HG03442 (cell line): Measurements from ENCODE around the gene NSF.
"Not testable (repeated sequence)": the region's sequence is repeated elsewhere in the genome, so short reads cannot be mapped to it uniquely, and the experiment has no call there.

Experiments
- ATAC-seq: cut with Tn5 transposase; IDR thresholded peaks from one replicate; pipeline ENCODE4 v1.9.1; 2021; ENCODE audit warnings: mild to moderate bottlenecking, moderate library complexity; ENCODE audit not compliant: unreplicated experiment

Gene NSF

DNA sequence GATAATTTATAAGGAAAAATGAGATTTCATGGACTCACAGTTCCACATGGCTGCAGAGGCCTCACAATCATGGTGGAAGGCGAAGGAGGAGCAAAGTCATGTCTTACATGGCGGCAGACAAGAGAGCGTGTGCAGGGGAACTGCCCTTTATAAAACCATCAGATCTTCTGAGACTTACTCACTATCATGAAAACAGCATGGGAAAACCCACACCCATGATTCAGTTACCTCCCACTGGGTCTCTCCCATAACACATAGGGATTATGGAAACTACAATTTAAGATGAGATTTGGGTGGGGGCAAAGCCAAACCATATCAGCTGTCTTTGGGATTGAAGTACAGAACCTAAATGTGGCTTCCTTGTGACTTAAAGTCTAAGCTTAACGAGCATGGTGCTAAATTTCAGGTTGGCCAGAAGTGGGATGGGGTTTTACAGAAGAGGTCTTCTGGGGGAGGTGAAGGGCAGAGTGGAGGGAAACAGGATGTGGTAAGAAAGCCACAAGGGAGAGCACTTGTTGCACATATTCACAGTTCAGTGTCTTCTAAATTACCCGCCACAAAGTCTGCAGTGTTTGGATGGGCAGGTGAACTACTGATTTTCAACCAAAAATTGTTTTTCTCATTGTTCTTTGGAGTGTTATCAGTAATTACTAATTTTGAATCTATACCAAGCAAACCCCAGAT lies 38.4 kb downstream of the NSF start:
- ATAC-seq, result not testable (repeated sequence)

DNA sequence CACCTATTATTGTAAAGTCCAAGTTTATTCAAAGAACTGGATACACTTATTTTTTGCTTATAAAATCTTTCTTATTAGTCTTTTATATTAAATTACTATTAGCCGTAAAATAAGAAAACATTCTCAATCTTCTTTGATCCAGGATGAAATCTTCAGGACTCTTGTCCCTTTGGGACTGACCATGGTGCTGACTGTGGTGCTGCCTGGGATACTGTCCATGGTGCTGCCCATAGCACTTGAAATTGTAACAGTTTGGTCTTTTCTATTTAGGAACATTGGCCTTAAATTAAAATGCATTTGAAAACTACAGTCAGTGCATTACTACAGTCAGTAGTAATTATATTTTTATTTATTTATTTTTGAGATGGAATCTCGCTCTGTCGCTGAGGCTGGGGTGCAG lies 41.7 kb downstream of the NSF start:
- not testable (repeated sequence) for ATAC-seq

DNA sequence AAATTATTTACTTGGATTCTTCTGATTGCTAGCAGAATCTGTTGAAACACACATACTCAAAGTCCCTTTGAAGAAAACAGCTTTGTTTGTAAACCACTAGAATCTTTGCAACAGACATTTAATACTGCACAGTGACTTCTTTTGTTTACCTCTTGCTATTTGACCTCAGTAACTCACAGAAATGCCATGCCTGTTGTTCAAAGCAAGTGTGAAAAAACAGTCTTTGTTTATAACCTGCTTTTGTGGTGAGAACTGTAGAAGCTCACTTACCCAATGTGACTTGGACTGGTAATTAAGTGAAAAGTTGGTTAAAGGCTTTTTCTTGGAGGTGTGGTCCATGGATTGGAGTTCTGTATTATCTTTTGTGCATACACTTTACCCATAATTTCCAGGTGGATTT lies 44.4 kb downstream of the NSF start:
- not testable (repeated sequence) for ATAC-seq

DNA sequence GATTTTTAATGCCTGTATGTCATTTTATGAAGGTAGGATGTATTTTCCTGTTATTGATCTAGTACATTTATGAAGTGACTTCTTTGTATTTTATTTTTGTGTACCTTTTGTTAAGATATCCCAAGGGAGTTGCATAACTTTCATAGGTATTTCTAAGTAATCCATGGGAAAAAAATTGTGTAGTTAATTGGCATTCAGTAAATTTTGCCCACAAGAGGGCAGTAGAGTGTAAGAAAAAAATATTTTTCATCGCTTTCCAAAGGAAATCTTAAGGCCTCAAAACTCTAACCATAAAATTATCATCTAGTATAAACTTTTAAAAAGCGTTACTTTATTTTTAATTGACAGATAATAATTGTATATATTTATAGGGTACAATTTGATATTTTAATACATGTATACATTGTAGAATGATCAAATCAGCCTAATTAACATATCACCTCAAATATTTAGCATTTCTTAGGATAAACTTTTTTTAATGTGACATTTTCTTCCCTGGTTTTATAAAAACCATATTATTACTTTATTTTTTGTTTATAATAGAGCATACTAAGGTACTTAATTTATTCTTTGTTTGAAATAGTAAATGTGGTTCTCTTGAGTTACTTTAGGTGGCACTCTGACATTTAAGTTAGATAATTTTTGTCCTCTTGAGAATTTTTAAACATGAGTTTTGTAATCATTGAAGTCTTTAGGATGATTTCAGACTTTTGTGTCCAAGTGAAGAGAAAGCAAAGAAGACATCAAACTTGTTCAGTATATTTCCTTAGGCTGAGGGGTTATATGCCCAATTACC lies 51.6 kb downstream of the NSF start:
- ATAC-seq, result not testable (repeated sequence)

GRCh38 chr17:46647251-46647650 lies 56.8 kb downstream of the NSF start:
- ATAC-seq, result not testable (repeated sequence)

- ATAC-seq, result not testable (repeated sequence)
Measured at GRCh38 chr17:46647688-46648278, 57.3 kb downstream of the NSF start.

- ATAC-seq, result not testable (repeated sequence)
Measured at GRCh38 chr17:46649246-46649645, 58.8 kb downstream of the NSF start.

GRCh38 chr17:46652024-46652643 lies 61.7 kb downstream of the NSF start:
- not testable (repeated sequence) for ATAC-seq

DNA sequence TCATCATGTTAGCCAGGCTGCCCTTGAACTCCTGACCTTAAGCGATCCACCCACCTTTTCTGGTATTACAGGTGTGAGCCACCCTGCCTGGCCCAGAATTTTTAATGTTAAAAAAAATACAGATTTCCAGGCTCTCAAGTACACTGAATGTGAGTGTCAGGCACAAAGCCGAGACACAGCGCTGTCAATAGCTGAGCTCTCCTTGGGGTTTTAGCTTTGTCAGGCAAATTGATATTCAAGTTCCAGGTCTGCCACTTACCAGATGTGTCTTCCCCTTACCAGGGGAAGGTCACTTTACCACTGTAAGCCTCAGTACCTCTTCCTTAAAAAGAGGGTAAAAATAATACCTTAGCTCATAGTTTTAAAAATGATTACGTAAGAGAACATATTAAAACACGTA lies 67.8 kb downstream of the NSF start:
- ATAC-seq, result not testable (repeated sequence)

DNA sequence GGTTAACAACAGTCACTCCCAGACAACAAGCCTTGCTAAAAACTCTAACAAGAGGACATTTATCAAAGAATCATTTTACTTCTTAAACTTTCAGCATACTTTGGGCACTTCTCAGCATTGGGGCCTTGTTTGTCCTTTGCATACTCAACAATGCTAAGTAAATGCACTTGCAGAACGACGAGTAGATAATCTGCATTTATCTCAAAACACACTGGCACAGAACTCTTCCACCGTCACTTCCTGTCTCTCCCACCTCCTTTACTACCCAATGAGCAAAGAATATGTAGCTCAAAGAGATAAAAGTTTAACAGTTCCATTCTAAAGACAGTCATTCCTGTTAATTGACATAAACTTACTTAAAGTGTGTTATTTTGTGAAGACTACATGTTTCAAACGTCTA lies 69.2 kb downstream of the NSF start:
- ATAC-seq, result not testable (repeated sequence)

GRCh38 chr17:46663123-46663522 lies 72.7 kb downstream of the NSF start:
- not testable (repeated sequence) for ATAC-seq

DNA sequence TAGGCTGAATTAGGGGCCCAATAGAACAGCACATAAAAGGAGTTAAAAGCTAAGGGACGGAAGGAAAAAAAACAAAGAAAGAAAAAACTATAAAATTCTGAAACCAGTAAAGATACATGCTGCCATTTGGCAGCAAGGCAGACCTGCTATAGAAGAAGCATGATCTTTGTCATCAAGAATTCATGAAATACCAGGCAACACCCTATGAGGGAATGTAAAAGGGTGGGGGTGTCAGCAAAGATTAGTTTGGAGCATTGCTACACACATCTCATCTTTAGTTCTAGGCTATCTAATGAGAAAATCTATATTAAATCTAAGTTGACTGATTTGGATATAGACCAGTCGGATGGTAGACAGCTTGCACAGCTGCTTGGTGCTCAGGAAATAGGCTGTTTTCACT lies 73.1 kb downstream of the NSF start:
- ATAC-seq, result not testable (repeated sequence)

DNA sequence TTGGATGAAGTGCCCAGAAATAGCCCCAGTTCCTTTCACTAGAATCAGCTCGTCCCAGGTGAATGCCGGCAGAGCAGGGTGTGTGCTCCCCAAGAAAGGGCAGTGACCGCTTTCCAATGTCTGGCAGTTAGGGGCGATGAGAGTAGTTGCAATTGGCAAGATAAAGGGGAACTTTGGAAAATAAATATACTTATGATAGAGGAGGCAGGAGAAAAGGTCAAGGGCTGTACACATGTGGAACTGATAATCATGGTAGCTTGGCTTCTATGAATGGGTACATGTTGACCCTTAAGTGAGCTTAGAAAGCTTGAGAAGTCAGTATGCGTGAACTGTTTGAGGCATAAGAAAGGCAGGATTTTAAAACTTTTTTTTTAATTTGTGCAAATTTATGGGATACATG lies 75.5 kb downstream of the NSF start:
- ATAC-seq, result not testable (repeated sequence)

DNA sequence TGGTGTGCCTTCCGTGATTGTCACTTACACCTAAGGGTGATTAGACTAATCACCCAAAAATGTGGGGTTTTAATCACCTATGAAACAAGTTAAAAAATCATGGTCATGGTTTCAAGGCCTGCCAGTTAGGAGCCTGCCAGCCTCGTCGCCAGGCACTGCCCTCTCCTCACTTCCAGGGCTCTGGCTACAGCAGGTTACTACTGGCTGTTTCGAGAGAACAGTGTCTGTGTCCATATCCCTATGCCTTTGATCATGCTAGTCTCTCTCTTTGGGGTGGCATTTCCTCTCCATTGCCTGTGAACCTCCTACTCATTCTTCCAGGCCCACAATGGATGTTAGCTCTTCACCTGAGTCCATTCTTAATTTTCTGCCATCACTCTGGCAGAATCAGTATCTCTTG lies 80.3 kb downstream of the NSF start:
- not testable (repeated sequence) for ATAC-seq

DNA sequence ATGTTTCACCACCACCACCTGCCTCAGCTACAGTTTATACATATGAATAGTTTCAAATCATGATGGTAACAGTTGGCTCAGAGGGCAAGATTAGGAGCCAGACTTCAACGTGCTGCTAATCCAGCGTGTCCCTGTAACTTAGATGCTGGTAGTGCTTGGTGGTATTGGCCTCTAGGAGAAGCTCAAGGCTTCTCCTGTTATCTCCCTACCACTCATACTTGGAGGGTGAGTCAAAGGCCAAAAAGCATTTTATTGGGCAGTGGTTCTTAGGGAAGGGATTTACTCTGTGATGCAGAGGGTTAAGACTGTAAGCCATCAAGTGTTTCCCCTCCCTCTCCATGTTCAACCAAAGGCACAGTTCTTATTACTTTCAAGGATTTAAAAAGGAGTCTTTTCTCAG lies 82.3 kb downstream of the NSF start:
- not testable (repeated sequence) for ATAC-seq

GRCh38 chr17:46677819-46678218 lies 87.3 kb downstream of the NSF start:
- not testable (repeated sequence) for ATAC-seq

DNA sequence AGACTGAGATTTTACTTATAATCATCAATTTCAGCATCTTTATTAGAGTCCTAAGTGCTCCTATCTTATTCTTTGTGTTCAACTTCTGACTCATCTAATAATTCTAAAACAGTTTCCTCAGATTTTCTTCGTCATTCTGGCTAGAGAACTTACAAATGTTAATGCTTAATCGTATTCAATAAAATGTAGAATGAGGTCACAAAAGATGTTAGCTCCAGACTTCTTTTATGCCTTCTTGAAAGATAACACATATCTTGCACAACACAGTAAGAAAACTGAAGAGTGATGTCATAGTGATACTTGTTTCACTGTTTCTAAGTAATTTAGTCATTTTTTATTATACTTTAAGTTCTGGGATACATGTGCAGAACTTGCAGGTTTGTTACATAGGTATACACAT lies 93.2 kb downstream of the NSF start:
- not testable (repeated sequence) for ATAC-seq

DNA sequence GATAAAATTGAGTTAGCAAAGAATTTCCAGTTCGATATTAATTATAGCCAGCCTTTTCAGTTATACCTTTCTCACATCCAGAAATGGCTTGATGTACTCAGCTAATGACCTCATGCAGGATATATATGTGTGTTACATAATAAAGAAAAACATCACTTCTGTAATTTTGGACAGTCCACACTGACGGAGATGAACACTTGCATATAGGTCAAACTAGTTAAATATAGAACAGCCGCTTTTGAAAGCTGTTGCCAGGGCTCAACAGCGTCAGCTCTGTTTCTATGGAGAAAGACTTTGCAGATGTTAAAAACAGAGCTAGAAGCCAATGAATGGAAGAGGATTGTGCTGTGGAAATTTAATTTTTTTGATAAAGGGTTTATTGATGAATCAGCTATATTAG lies 94.8 kb downstream of the NSF start:
- not testable (repeated sequence) for ATAC-seq

DNA sequence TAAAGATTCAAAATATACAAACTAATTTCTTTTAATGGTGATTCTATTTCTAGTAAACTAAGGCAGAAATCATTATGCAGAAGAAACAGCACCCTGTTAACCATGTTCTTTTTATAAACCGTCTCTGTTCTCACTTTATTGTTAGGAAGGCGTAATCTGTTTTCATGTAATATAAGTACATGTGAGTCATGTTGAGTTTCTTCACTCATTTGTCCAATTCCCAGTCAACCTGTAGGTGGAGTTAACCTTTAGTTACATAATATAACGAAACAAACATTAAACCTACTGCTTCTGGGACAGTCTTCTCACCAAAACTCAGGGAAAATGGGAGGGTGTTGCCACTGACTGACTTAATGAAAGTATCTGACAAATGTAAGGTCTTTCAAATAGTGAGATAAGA lies 101.7 kb downstream of the NSF start:
- not testable (repeated sequence) for ATAC-seq

DNA sequence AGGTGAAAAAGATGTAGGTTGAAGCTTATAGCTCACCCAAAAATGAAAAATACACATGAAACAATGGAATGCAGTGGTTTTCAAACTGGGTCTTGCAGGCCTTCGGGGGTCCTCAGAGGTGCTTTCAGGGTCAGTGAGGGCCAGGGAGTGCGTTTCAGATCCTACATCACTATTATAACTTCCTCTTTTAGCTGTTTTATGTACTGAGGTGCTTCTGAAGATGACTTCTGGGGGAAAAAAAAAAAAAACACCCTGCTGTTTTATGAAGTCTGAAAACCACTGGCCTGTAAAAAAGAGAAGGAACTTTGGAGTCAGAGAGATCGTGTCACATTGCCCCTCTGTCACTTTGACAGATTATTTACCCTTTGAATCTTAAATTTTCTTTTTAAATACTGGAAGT lies 102.8 kb downstream of the NSF start:
- ATAC-seq, result not testable (repeated sequence)

GRCh38 chr17:46696522-46696921 lies 106.1 kb downstream of the NSF start:
- ATAC-seq, result not testable (repeated sequence)
